ENCODE measurements around the gene TSHZ3. TPM values are rescaled to one million over a fixed set of nuclear protein-coding genes. Genes with fewer than 3 reads are reported as not detected.

The TSHZ3 gene
- polyA plus RNA-seq, 1 experiment, result 10.9 TPM

DNA sequence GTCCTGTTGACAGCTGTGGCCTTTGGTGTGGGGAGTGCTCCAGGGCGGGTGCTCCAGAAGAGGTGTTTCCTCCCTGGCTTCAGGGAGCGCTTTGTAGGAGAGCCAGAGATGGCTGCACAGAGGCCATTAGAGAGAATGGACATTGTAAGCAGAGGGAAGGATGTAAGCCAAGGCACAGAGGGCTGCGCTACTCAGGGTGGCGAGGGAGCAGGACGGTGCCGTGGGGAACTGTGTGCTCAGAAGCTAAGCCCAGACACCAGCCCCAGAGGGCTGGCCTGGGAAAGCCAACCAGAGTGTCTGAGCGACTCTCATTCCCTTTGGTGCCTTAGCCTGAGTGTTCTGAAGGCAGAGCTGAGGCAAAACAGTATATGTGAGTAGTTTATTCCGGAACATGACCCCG lies 92.2 kb downstream of the TSHZ3 start:
- ChIA-PET POLR2A (no interaction called here), CTCF (no interaction called here)
- 0 out of 2 replicates have a peak, but pooled peaks cover 2% of the 10 kb centered on the region for H3K9me3 ChIP-seq (ENCODE audit: control insufficient read depth, insufficient read depth, low read length)
- no peak overlapping the region for H3K4me3 ChIP-seq (ENCODE audit: low read depth, low read length)
- H3K27me3 ChIP-seq (ENCODE audit: control insufficient read depth, insufficient read depth, low read length), result peaks cover 3% of the 10 kb centered on the region
- DNase-seq (ENCODE audit: low read depth, low spot score), result no peak
- TF ChIP-seq, protein P1, sequence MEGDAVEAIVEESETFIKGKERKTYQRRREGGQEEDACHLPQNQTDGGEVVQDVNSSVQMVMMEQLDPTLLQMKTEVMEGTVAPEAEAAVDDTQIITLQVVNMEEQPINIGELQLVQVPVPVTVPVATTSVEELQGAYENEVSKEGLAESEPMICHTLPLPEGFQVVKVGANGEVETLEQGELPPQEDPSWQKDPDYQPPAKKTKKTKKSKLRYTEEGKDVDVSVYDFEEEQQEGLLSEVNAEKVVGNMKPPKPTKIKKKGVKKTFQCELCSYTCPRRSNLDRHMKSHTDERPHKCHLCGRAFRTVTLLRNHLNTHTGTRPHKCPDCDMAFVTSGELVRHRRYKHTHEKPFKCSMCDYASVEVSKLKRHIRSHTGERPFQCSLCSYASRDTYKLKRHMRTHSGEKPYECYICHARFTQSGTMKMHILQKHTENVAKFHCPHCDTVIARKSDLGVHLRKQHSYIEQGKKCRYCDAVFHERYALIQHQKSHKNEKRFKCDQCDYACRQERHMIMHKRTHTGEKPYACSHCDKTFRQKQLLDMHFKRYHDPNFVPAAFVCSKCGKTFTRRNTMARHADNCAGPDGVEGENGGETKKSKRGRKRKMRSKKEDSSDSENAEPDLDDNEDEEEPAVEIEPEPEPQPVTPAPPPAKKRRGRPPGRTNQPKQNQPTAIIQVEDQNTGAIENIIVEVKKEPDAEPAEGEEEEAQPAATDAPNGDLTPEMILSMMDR (IDR thresholded peaks at IDR 0.05; ENCODE audit: low read depth, low read length), result no peak
- H3K27ac ChIP-seq (ENCODE audit: low read depth, low read length), result no peak overlapping the region

GRCh38 chr19:31256593-31256960 lies 92.7 kb downstream of the TSHZ3 start:
- TF ChIP-seq, protein P1 (IDR thresholded peaks at IDR 0.05; ENCODE audit: low read depth, low read length), result no peak
- CTCF ChIA-PET, result no interaction called here

DNA sequence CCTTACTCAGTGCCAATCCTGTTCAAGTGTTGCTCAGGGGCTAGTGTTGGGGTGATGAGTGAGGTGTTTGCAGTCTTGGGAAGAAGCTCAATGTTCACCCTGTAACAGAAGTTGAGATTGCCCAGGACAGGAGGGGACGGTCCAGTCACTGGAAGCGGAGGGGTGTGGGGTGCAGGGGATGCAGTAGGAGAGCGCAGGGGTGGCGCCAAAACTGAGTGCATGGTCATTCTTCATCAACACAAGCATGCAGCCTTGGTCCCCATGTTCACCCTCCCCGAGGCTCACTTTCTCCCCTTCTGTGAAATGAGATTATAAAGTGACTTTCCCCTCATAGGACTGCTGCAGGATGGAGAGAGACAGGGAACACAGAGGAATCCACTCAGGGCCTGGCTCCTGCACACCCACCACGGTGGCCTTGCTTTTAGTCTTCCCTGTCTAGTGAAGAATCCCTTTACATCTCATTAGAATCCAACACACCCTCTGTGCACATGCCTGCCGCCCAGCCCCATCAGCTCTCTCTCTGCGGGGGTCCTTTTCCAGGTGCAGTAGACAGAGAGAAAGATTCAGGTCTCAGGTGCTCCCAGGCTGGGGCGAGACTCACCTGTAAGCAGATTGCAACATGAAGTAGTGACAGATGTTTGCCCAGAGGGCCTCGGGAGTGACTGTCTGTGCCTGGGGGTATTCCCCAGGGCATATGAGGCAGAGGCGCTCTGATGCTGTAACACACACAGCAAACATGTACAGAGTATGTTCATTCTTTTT lies 93.2 kb downstream of the TSHZ3 start:
- Histone ChIP-seq H3K4me3 (ENCODE audit: low read depth, low read length) (no peak overlapping the region), H3K27ac (ENCODE audit: low read depth, low read length) (no peak overlapping the region), H3K27me3 (ENCODE audit: control insufficient read depth, insufficient read depth, low read length) (peaks cover 3% of the 10 kb centered on the region), H3K9me3 (ENCODE audit: control insufficient read depth, insufficient read depth, low read length) (peaks cover 5% of the 10 kb centered on the region; the same call in 1 of the 2 replicates)
- DNase-seq (ENCODE audit: low read depth, low spot score), result no peak
- POLR2A ChIA-PET, result no interaction called here
- CTCF ChIA-PET, result no interaction called here
- TF ChIP-seq, protein P1 (IDR thresholded peaks at IDR 0.05; ENCODE audit: low read depth, low read length), result no peak

More at GRCh38 chr19:31256593-31256960, 92.7 kb downstream of the TSHZ3 start:
- H3K27me3 ChIP-seq (ENCODE audit: control insufficient read depth, insufficient read depth, low read length), result peaks cover 3% of the 10 kb centered on the region
- DNase-seq (ENCODE audit: low read depth, low spot score), result no peak
- peaks cover 5% of the 10 kb centered on the region; the same call in 1 of the 2 replicates for H3K9me3 ChIP-seq (ENCODE audit: control insufficient read depth, insufficient read depth, low read length)
- POLR2A ChIA-PET, result no interaction called here
- no peak overlapping the region for H3K27ac ChIP-seq (ENCODE audit: low read depth, low read length)
- no peak overlapping the region for H3K4me3 ChIP-seq (ENCODE audit: low read depth, low read length)

GRCh38 chr19:31255174-31255799 lies 93.9 kb downstream of the TSHZ3 start:
- peaks cover 3% of the 10 kb centered on the region for H3K27me3 ChIP-seq (ENCODE audit: control insufficient read depth, insufficient read depth, low read length)
- H3K27ac ChIP-seq (ENCODE audit: low read depth, low read length), result no peak overlapping the region
- no peak for DNase-seq (ENCODE audit: low read depth, low spot score)
- no peak overlapping the region for H3K4me3 ChIP-seq (ENCODE audit: low read depth, low read length)
- POLR2A ChIA-PET, result no interaction called here
- H3K9me3 ChIP-seq (ENCODE audit: control insufficient read depth, insufficient read depth, low read length), result peaks cover 5% of the 10 kb centered on the region; the same call in 1 of the 2 replicates
- TF ChIP-seq, protein P1 (IDR thresholded peaks at IDR 0.05; ENCODE audit: low read depth, low read length), result no peak
- CTCF ChIA-PET, result no interaction called here

GRCh38 chr19:31254611-31255010 lies 94.6 kb downstream of the TSHZ3 start:
- peaks cover 5% of the 10 kb centered on the region; the same call in 1 of the 2 replicates for H3K9me3 ChIP-seq (ENCODE audit: control insufficient read depth, insufficient read depth, low read length)
- TF ChIP-seq, protein P1 (IDR thresholded peaks at IDR 0.05; ENCODE audit: low read depth, low read length), result no peak
- peak overlapping the region; percentile 31 for H3K27ac ChIP-seq (ENCODE audit: low read depth, low read length)
- POLR2A ChIA-PET, result no interaction called here
- no peak overlapping the region for H3K4me3 ChIP-seq (ENCODE audit: low read depth, low read length)
- CTCF ChIA-PET, result interaction anchor here (0.9 kb wide), 1 partner anchor 11 kb away, joined by 3 read pairs; no protein-coding TSS in a partner anchor
- no peak for DNase-seq (ENCODE audit: low read depth, low spot score)
- peaks cover 3% of the 10 kb centered on the region for H3K27me3 ChIP-seq (ENCODE audit: control insufficient read depth, insufficient read depth, low read length)

Data from AG04450 (cell line).